ENCODE results near the gene PKDCC. TPM values are rescaled to one million over a fixed set of nuclear protein-coding genes. Genes with fewer than 3 reads are reported as not detected.

PKDCC gene
- total and polyA plus RNA-seq, 2 of the 13 experiments (the other 11 are each of a cell fraction or from before 2014, with no cell fraction given): 52.6 to 58.8 TPM

- TF ChIP-seq ZNF687 (CRISPR knock-in tag; IDR thresholded peaks at IDR 0.05): peak; percentile 77
- no peak for TF ChIP-seq CHD2 (IDR thresholded peaks at IDR 0.05; ENCODE audit: low read depth, low read length)
- no peak for TF ChIP-seq HIVEP1 (CRISPR knock-in tag; IDR thresholded peaks at IDR 0.05)
- no peak for TF ChIP-seq ARNT2 (CRISPR knock-in tag; IDR thresholded peaks at IDR 0.05; ENCODE audit: low read depth)
- TF ChIP-seq ZNF598 (CRISPR knock-in tag; IDR thresholded peaks at IDR 0.05; ENCODE audit: borderline replicate concordance): 0 out of 2 replicates have a peak, but pooled peaks have one; percentile 45
- no peak for TF ChIP-seq NKX3-1 (CRISPR knock-in tag; IDR thresholded peaks at IDR 0.05)
- no peak for TF ChIP-seq FOXJ3 (CRISPR knock-in tag; IDR thresholded peaks at IDR 0.05; ENCODE audit: borderline replicate concordance)
- 0 out of 2 replicates have a peak, but pooled peaks have one; percentile 32 for TF ChIP-seq ZNF225 (CRISPR knock-in tag; IDR thresholded peaks at IDR 0.05)
- no peak for TF ChIP-seq ZNF570 (CRISPR knock-in tag; IDR thresholded peaks at IDR 0.05; ENCODE audit: borderline replicate concordance)
- no peak for TF ChIP-seq KLF11 (CRISPR knock-in tag; IDR thresholded peaks at IDR 0.05)
- no peak for TF ChIP-seq ZNF343 (CRISPR knock-in tag; IDR thresholded peaks at IDR 0.05)
- no peak for TF ChIP-seq HDAC1 (CRISPR knock-in tag; IDR thresholded peaks at IDR 0.05)
- no peak for TF ChIP-seq ZBTB49 (CRISPR knock-in tag; IDR thresholded peaks at IDR 0.05; ENCODE audit: borderline replicate concordance)
- no peak for TF ChIP-seq ISL2 (CRISPR knock-in tag; IDR thresholded peaks at IDR 0.05)
- TF ChIP-seq, protein P1, sequence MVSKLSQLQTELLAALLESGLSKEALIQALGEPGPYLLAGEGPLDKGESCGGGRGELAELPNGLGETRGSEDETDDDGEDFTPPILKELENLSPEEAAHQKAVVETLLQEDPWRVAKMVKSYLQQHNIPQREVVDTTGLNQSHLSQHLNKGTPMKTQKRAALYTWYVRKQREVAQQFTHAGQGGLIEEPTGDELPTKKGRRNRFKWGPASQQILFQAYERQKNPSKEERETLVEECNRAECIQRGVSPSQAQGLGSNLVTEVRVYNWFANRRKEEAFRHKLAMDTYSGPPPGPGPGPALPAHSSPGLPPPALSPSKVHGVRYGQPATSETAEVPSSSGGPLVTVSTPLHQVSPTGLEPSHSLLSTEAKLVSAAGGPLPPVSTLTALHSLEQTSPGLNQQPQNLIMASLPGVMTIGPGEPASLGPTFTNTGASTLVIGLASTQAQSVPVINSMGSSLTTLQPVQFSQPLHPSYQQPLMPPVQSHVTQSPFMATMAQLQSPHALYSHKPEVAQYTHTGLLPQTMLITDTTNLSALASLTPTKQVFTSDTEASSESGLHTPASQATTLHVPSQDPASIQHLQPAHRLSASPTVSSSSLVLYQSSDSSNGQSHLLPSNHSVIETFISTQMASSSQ (IDR thresholded peaks at IDR 0.05; ENCODE audit: low read depth): no peak
- TF ChIP-seq, protein P1 (CRISPR knock-in tag; IDR thresholded peaks at IDR 0.05; ENCODE audit: borderline replicate concordance): no peak
- no peak for TF ChIP-seq SMAD1 (CRISPR knock-in tag; IDR thresholded peaks at IDR 0.05; ENCODE audit: borderline replicate concordance, low read depth)
- no peak for TF ChIP-seq U2AF2 (IDR thresholded peaks at IDR 0.05; ENCODE audit: low read depth, low read length)
Measured at GRCh38 chr2:42098571-42099437, 51.0 kb downstream of the PKDCC start (continued).

All from HepG2 (cell line).